ENCODE results near the gene F8. TPM values are rescaled to one million over a fixed set of nuclear protein-coding genes. Genes with fewer than 3 reads are reported as not detected.
"Not testable (repeated sequence)": the region's sequence is repeated elsewhere in the genome, so short reads cannot be mapped to it uniquely, and the experiment has no call there.

The F8 gene
- total RNA-seq, 1 experiment from 2014 or later: 0.91 TPM

- H3K4me3 ChIP-seq (ENCODE audit: low read length); H3K9ac ChIP-seq (ENCODE audit: low read length); BruUV-seq (replicated peaks); H3K27ac ChIP-seq (ENCODE audit: low read length); ATAC-seq; POLR2A ChIA-PET (ENCODE audit: unreplicated experiment); DNase-seq; H3K4me1 ChIP-seq (ENCODE audit: insufficient read depth, low read length); H3K27me3 ChIP-seq (ENCODE audit: low read length); H4K20me1 ChIP-seq (ENCODE audit: low read length); H3K9me2 ChIP-seq (replicated peaks; ENCODE audit: low read length); H3F3A ChIP-seq (ENCODE audit: low read length, unreplicated experiment); H3K36me3 ChIP-seq (ENCODE audit: low read depth, low read length); intact Hi-C loops (cut with micrococcal nuclease); H2AFZ ChIP-seq (ENCODE audit: low read length); H3K4me2 ChIP-seq (ENCODE audit: low read length); CTCF ChIA-PET; H3K9me3 ChIP-seq (ENCODE audit: low read length); H3K79me2 ChIP-seq (ENCODE audit: low read length): not testable (repeated sequence)
These were observed 15.4 kb downstream of the F8 start for GRCh38 chrX:155006913-155007671.

GRCh38 chrX:155006379-155006778 lies 16.1 kb downstream of the F8 start:
- CTCF ChIA-PET; POLR2A ChIA-PET (ENCODE audit: unreplicated experiment); DNase-seq; H3K36me3 ChIP-seq (ENCODE audit: low read depth, low read length); H3K9ac ChIP-seq (ENCODE audit: low read length); H3K79me2 ChIP-seq (ENCODE audit: low read length); ATAC-seq; H2AFZ ChIP-seq (ENCODE audit: low read length); H3K4me2 ChIP-seq (ENCODE audit: low read length); H3F3A ChIP-seq (ENCODE audit: low read length, unreplicated experiment); H3K4me1 ChIP-seq (ENCODE audit: insufficient read depth, low read length); H4K20me1 ChIP-seq (ENCODE audit: low read length); H3K27ac ChIP-seq (ENCODE audit: low read length); intact Hi-C loops (cut with micrococcal nuclease); H3K4me3 ChIP-seq (ENCODE audit: low read length); H3K9me2 ChIP-seq (replicated peaks; ENCODE audit: low read length); BruUV-seq (replicated peaks); H3K9me3 ChIP-seq (ENCODE audit: low read length); H3K27me3 ChIP-seq (ENCODE audit: low read length): not testable (repeated sequence)

- no peaks in the 10 kb centered on the region for H3K36me3 ChIP-seq (ENCODE audit: low read depth, low read length)
These were observed 17.3 kb downstream of the F8 start for GRCh38 chrX:155005190-155005589.

More at GRCh38 chrX:155005190-155005589, 17.3 kb downstream of the F8 start:
- CTCF ChIA-PET: no interaction called here
- no peaks in the 10 kb centered on the region for H4K20me1 ChIP-seq (ENCODE audit: low read length)
- DNase-seq (no peak), ATAC-seq (no peak)
- H3K9me2 ChIP-seq (replicated peaks; ENCODE audit: low read length): no peaks in the 10 kb centered on the region
- TF ChIP-seq EZH2phosphoT487 (IDR thresholded peaks at IDR 0.05; ENCODE audit: borderline replicate concordance, low read length) (no peak), CTCF (conservative IDR thresholded peaks at IDR 0.05; ENCODE audit: low read depth, low read length) (no peak), EZH2 (IDR thresholded peaks at IDR 0.05; ENCODE audit: low read length, unreplicated experiment) (no peak)
- no peaks in the 10 kb centered on the region for H3K79me2 ChIP-seq (ENCODE audit: low read length)
- no peaks in the 10 kb centered on the region for H3F3A ChIP-seq (ENCODE audit: low read length, unreplicated experiment)
- BruUV-seq (replicated peaks): no TSS peak
- no peak overlapping the region for H3K4me3 ChIP-seq (ENCODE audit: low read length)
- no peak overlapping the region for H3K4me2 ChIP-seq (ENCODE audit: low read length)
- intact Hi-C loops (cut with micrococcal nuclease): no loop called here
- POLR2A ChIA-PET (ENCODE audit: unreplicated experiment): no interaction called here
- no peaks in the 10 kb centered on the region for H3K4me1 ChIP-seq (ENCODE audit: insufficient read depth, low read length)
- no peak overlapping the region for H3K9ac ChIP-seq (ENCODE audit: low read length)
- H3K27me3 ChIP-seq (ENCODE audit: low read length): no peaks in the 10 kb centered on the region
- H3K9me3 ChIP-seq (ENCODE audit: low read length): no peaks in the 10 kb centered on the region
- H3K27ac ChIP-seq (ENCODE audit: low read length): no peak overlapping the region
- H2AFZ ChIP-seq (ENCODE audit: low read length): no peak overlapping the region
